GM12874 (cell line): Measurements from ENCODE around the gene CFAP58.
A peak's percentile ranks its signal among the peaks of the same experiment; 100 is the strongest.

Source experiments
- TF ChIP-seq, protein P1 (sequence below): IDR thresholded peaks from 2 replicates; pipeline ENCODE4 v1.5.1; 2011; ENCODE audit warnings: low read depth, mild to moderate bottlenecking, control low read depth, low read length, moderate library complexity; ENCODE audit not compliant: insufficient read depth

The CFAP58 gene, protein sequence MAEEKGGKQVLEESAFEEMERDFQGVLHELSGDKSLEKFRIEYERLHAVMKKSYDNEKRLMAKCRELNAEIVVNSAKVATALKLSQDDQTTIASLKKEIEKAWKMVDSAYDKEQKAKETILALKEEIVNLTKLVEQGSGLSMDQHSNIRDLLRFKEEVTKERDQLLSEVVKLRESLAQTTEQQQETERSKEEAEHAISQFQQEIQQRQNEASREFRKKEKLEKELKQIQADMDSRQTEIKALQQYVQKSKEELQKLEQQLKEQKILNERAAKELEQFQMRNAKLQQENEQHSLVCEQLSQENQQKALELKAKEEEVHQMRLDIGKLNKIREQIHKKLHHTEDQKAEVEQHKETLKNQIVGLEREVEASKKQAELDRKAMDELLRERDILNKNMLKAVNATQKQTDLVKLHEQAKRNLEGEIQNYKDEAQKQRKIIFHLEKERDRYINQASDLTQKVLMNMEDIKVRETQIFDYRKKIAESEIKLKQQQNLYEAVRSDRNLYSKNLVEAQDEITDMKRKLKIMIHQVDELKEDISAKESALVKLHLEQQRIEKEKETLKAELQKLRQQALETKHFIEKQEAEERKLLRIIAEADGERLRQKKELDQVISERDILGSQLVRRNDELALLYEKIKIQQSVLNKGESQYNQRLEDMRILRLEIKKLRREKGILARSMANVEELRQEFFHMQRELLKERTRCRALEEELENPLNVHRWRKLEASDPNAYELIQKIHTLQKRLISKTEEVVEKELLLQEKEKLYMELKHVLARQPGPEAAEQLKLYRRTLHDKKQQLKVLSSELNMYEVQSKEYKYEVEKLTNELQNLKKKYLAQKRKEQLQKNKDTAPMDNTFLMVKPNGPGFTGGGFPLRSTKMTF

DNA sequence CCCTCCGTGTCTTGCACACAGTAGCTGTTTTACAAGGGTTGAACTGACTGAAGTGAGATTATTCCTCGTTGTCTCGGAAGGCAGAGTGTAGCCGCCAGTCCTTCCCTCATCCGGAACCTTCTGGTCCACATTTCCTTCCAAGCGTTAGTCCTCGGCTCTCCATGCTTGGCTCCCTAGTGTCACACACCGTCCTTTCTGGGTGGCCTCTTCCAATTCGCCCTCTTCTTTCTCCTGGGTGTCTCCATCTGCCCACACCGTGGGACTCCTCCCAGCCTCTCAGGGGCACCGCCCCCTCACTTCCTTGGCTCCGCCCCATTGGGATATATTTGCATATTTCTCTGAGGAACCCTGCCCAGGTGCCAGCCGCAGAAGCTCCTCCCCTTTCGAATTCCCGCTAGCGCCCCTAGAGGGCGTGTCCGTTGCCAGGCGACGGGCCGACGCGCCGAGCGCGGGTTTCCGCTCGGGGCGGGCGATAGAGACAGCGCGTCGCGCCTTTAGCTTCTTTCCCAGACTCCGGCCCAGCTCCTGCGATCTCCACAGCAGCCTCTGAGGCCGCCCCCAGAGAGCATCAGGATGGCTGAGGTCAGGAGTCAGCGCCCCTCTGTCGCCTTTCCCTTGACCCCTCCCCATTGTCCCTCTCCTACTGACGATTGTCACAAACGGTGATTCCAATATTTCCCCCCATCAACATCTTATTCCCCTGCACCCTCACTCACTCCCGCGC lies at the start of gene CFAP58:
Gene CFAP58, plus strand, starts transcription at position 509 of the 724 bp plus-strand sequence. Its CDS starts 65 bp downstream, at position 574.
- TF ChIP-seq, protein P1, sequence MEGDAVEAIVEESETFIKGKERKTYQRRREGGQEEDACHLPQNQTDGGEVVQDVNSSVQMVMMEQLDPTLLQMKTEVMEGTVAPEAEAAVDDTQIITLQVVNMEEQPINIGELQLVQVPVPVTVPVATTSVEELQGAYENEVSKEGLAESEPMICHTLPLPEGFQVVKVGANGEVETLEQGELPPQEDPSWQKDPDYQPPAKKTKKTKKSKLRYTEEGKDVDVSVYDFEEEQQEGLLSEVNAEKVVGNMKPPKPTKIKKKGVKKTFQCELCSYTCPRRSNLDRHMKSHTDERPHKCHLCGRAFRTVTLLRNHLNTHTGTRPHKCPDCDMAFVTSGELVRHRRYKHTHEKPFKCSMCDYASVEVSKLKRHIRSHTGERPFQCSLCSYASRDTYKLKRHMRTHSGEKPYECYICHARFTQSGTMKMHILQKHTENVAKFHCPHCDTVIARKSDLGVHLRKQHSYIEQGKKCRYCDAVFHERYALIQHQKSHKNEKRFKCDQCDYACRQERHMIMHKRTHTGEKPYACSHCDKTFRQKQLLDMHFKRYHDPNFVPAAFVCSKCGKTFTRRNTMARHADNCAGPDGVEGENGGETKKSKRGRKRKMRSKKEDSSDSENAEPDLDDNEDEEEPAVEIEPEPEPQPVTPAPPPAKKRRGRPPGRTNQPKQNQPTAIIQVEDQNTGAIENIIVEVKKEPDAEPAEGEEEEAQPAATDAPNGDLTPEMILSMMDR, result peak; percentile 76

DNA sequence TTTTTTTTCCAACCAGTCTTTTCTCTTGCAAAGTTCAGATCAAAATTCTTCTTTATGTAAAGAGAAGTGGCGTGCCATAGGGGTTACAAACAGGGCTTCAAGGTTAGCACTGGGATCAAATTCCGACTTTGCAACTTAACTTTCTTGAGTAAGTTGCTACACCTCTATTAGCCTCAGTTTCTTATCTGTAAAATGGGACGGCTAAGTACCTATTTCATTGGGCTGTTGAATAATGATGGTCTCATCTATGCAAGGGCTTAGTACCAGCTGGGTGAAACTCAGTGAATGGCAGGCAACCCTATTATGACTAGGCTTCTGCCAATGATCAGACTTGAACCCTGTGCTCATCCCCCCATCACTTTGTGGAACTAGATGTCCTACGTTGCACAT lies 49.3 kb upstream of the CFAP58 start:
- TF ChIP-seq, protein P1, result no peak

DNA sequence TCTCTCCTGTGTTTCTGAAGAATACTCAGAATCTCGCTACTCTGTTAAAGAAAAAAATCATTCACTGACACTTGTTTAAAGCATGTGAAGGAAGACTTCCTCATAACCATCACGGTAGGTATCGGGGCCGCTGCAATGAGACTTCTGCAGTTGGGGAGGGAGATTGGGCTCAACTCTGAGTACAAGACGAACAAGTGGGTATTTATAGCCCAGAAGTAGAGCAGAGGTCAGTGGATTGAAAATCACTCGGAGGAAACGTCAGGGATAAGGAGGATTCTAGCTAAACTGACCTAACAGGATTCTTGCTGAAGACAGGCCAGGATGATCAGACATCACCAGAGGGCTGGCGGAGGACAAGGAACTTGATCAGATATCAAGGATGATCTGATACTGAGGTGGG lies 48.7 kb upstream of the CFAP58 start:
- TF ChIP-seq, protein P1, result no peak

DNA sequence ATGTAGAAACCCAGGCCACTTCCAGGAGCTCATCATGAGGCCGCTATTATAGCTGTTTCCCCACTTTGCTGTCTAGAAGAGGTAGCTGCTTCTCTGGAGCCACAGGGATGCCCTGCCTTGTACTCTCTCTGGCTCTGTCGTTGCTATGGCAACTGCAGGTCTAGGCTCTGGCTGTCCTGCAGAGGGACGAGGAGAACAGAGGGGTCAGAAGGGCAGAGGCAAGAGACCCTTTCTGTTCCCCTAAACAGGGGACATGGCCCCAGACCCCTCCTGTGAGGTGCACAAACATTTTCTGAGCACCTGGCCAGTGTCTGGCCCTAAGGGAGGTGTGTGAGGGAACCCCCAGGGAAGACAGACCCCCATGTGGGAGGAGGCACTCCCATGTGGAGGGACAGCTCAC lies 46.7 kb upstream of the CFAP58 start:
- TF ChIP-seq, protein P1, result no peak

DNA sequence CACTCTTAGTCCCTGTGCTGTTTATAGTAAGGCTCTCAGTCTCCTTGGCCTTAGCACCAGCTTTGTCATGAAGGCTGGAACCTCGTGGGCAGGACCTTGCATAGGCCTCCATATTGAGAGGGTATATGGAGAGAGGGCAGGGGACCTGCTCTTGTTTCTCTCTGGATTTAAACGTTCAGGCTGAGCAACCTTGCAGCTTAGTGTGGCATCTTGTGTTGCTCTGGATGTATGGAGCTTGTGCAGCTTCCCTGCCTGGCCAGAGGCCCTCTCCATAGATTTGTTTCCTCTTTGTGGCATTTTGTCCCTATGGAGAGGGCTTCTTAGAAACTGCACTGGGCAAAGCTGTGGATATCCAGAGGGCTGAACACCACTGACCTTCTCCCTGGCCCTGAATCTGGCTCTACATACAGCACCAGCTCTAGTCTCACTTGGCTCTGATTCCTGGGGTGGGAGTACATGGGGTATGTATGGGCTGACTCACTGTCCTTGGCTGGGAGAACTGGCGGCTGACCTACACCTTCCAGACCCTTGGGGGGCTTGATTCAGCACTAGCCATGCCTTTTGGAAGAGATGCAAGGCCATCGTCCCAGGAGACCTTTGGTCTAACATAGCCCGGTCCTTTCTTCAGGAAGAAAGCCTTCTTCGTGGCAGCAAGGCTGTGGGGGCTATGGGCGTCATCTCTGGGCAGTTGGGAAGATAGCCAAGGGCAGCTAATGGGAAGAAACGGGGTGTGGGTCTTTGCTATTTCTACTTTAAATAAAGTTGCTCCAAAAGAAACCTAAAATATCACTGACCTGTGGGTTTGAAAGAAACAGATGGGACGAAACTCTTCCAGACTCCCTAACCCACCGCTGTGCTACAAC lies 45.8 kb upstream of the CFAP58 start:
- TF ChIP-seq, protein P1, result no peak

DNA sequence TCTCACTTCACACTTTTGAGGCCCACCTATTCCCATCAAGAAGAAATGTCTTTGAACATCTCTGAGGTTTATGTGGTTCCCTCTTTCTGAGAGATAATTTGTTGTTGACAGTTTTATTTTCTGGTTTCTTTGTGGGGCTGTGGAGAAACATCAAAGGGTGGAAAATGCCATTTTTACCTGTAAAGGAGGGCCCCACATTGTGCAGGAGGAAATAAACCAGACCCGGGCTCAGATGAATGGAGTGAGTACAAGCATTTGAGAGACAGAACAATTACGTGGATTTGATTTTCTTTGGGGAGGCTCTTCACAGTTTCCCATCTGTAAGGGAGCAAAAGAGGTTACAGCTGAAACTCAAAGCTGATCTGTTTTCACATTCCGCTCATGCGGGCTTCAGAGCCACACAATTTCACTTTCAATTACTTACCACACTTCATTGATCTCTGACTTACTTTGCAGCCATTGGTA lies 45.2 kb upstream of the CFAP58 start:
- TF ChIP-seq, protein P1, result no peak
